IMR-90 (cell line): ENCODE results near the gene MUC20. TPM values are rescaled to one million over a fixed set of nuclear protein-coding genes. Genes with fewer than 3 reads are reported as not detected.
"Not testable (repeated sequence)": the region's sequence is repeated elsewhere in the genome, so short reads cannot be mapped to it uniquely, and the experiment has no call there.

ENCODE experiments used
- ATAC-seq: fragments of 200-7000 bp; cut with Tn5 transposase; 2 replicates; pipeline ENCODE4 v1.9.1; 2020; ENCODE audit warnings: low read depth, mild to moderate bottlenecking, moderate library complexity
- BruUV-seq: library from RNA; stranded (reverse); fragments of 400-500 nt; replicated peaks from 2 replicates; lab custom pipeline; 2021; lab: Mats Ljungman, UMichigan
- CTCF ChIA-PET: fragments of 300-600 bp; formaldehyde crosslinking; extraction: SDS; loops from one replicate; lab custom pipeline; 2021; ENCODE audit warnings: antibody characterized with exemption; lab: Yijun Ruan, JAX
- POLR2A ChIA-PET: fragments of 300-600 bp; sonication (Branson Sonifier 250); formaldehyde crosslinking; loops from one replicate; lab custom pipeline; 2022; ENCODE audit warnings: antibody characterized with exemption; ENCODE audit not compliant: unreplicated experiment; lab: Charles Lee
- DNase-seq: peaks from one replicate; pipeline ENCODE4 v3.0.0; 2013
- H2AFZ ChIP-seq: replicated peaks from 2 replicates; pipeline ENCODE3; 2013; ENCODE audit warnings: low read length, mild to moderate bottlenecking; ENCODE audit not compliant: poor library complexity
- H2AK5ac ChIP-seq: 2 replicates; pipeline ENCODE4 v1.6.1; 2013; ENCODE audit warnings: low read depth, low read length, inconsistent platforms
- H2AK9ac ChIP-seq: replicated peaks from 2 replicates; pipeline ENCODE3; 2013; ENCODE audit warnings: mild to moderate bottlenecking, low read depth, low read length, moderate library complexity; ENCODE audit not compliant: poor library complexity
- H2BK120ac ChIP-seq: 2 replicates; pipeline ENCODE4 v1.6.1; 2013; ENCODE audit warnings: low read depth, low read length, inconsistent platforms
- H2BK15ac ChIP-seq: 3 replicates; pipeline ENCODE4 v1.6.1; 2013; ENCODE audit warnings: low read depth, low read length, inconsistent platforms
- H2BK20ac ChIP-seq: 2 replicates; pipeline ENCODE4 v1.6.1; 2013; ENCODE audit warnings: low read depth, mild to moderate bottlenecking, inconsistent platforms, low read length, moderate library complexity
- H2BK5ac ChIP-seq: 2 replicates; pipeline ENCODE4 v1.6.1; 2013; ENCODE audit warnings: mild to moderate bottlenecking, low read depth, low read length, inconsistent platforms; ENCODE audit not compliant: poor library complexity, severe bottlenecking
- H3K14ac ChIP-seq: replicated peaks from 2 replicates; pipeline ENCODE4 v1.6.1; 2013; ENCODE audit warnings: low read depth, low read length, inconsistent platforms
- H3K18ac ChIP-seq: 2 replicates; pipeline ENCODE4 v1.6.1; 2013; ENCODE audit warnings: low read depth, low read length, control low read depth
- H3K23ac ChIP-seq: 2 replicates; pipeline ENCODE4 v1.6.1; 2013; ENCODE audit warnings: low read depth, low read length, inconsistent platforms
- H3K27ac ChIP-seq: 2 replicates; pipeline ENCODE4 v1.5.1; 2013; ENCODE audit warnings: mild to moderate bottlenecking, control low read depth, low read length; ENCODE audit not compliant: insufficient read depth
- H3K27me3 ChIP-seq: 2 replicates; pipeline ENCODE4 v1.6.1; 2013; ENCODE audit warnings: low read length; ENCODE audit not compliant: control insufficient read depth, insufficient read depth
- H3K36me3 ChIP-seq: 2 replicates; pipeline ENCODE4 v1.6.1; 2013; ENCODE audit warnings: low read length, mixed read lengths; ENCODE audit not compliant: control insufficient read depth, insufficient read depth
- H3K4ac ChIP-seq: 2 replicates; pipeline ENCODE4 v1.6.1; 2013; ENCODE audit warnings: low read depth, low read length, inconsistent platforms
- H3K4me1 ChIP-seq: 2 replicates; pipeline ENCODE4 v1.6.1; 2013; ENCODE audit warnings: low read length, mixed read lengths; ENCODE audit not compliant: control insufficient read depth, insufficient read depth
- H3K4me2 ChIP-seq: 2 replicates; pipeline ENCODE4 v1.6.1; 2013; ENCODE audit warnings: low read depth, mild to moderate bottlenecking, control low read depth, low read length, moderate library complexity
- H3K4me3 ChIP-seq: 2 replicates; pipeline ENCODE4 v1.5.1; 2013; ENCODE audit warnings: low read depth, mild to moderate bottlenecking, control low read depth, low read length, moderate library complexity; ENCODE audit not compliant: insufficient read depth
- H3K56ac ChIP-seq: 2 replicates; pipeline ENCODE4 v1.6.1; 2013; ENCODE audit warnings: low read length, inconsistent platforms; ENCODE audit not compliant: insufficient read depth; ENCODE audit errors: extremely low read depth
- H3K79me1 ChIP-seq, 2 experiments: 2 replicates each; pipeline ENCODE4 v1.6.1; 2013; ENCODE audit warnings: low read length in 2 of 2, inconsistent platforms in 1 of 2, low read depth in 1 of 2
- H3K9ac ChIP-seq: 2 replicates; pipeline ENCODE4 v1.6.1; 2013; ENCODE audit warnings: low read depth, low read length, control low read depth
- H3K9me1 ChIP-seq: 2 replicates; pipeline ENCODE4 v1.6.1; 2013; ENCODE audit warnings: low read length, inconsistent platforms; ENCODE audit not compliant: insufficient read depth
- H3K9me3 ChIP-seq: 2 replicates; pipeline ENCODE4 v1.6.1; 2013; ENCODE audit warnings: low read length; ENCODE audit not compliant: control insufficient read depth, insufficient read depth
- H4K20me1 ChIP-seq: 2 replicates; pipeline ENCODE4 v1.6.1; 2013; ENCODE audit warnings: low read length, inconsistent platforms; ENCODE audit not compliant: insufficient read depth
- H4K5ac ChIP-seq: 2 replicates; pipeline ENCODE4 v1.6.1; 2013; ENCODE audit warnings: mild to moderate bottlenecking, low read depth, low read length, control low read depth
- H4K8ac ChIP-seq, 2 experiments: 2 replicates each; pipeline ENCODE4 v1.6.1; 2013; ENCODE audit warnings: low read depth in 2 of 2, low read length in 2 of 2, control low read depth in 1 of 2, inconsistent platforms in 1 of 2
- H4K91ac ChIP-seq: 2 replicates; pipeline ENCODE4 v1.6.1; 2013; ENCODE audit warnings: low read depth, low read length, inconsistent platforms; ENCODE audit not compliant: insufficient read depth
- WGBS, 2 experiments: methylation state at CpG; one replicate each; pipeline versions ENCODE4 v1.1.5 to v1.1.7; 2013; ENCODE audit warnings: missing lambda C conversion rate in 2 of 2; ENCODE audit not compliant: insufficient read length in 1 of 2; ENCODE audit errors: extremely low coverage in 2 of 2; 5-methylcytosine and 5-hydroxymethylcytosine counted together
- dilution Hi-C: fragments of 300-500 bp; cut with HindIII; formaldehyde crosslinking; loops from one replicate; pipeline ENCODE4 v1.14.3; 2018; ENCODE audit warnings: low sequenced_read_pairs; ENCODE audit not compliant: unreplicated experiment
- in situ Hi-C: fragments of 300-500 bp; cut with MboI; formaldehyde crosslinking; loops from 3 replicates; pipeline ENCODE4 v1.14.3; 2019; ENCODE audit warnings: low sequenced_read_pairs, inconsistent platforms, mixed read lengths
- intact Hi-C: fragments of 100-400 bp; cut with micrococcal nuclease; formaldehyde crosslinking; loops from 2 replicates; pipeline ENCODE4 v1.10.0; 2022
- polyA plus RNA-seq, 3 experiments: library from polyadenylated mRNA; depleted of rRNA; stranded (reverse); fragments of >200 nt; gene quantifications; 2 replicates each; pipeline ENCODE4 v1.2.3, GENCODE V29; 2012; ENCODE audit warnings: low replicate concordance in 1 of 3
- total RNA-seq: library from RNA; depleted of rRNA; stranded (reverse); fragments of >200 nt; gene quantifications from 2 replicates; pipeline ENCODE4 v1.2.3, GENCODE V29; 2012

Gene MUC20
- total and polyA plus RNA-seq, 2 of the 4 experiments (the other 2 are of a cell fraction): 0.12 TPM; not detected in 1

GRCh38 chr3:195673711-195674110 is 47.1 kb upstream of the MUC20 start:
- H3K79me1 ChIP-seq, H4K20me1 ChIP-seq, ATAC-seq, POLR2A ChIA-PET, H3K56ac ChIP-seq, H3K9me1 ChIP-seq, H4K91ac ChIP-seq, DNase-seq, intact Hi-C loops, H2BK20ac ChIP-seq, dilution Hi-C loops, H4K5ac ChIP-seq, H2BK120ac ChIP-seq, in situ Hi-C loops, H2BK15ac ChIP-seq, H3K4me2 ChIP-seq, H2AK5ac ChIP-seq, H2AK9ac ChIP-seq, H3K18ac ChIP-seq, H3K23ac ChIP-seq, H2AFZ ChIP-seq, BruUV-seq, H3K9ac ChIP-seq, H3K14ac ChIP-seq, H3K4me3 ChIP-seq, H3K27ac ChIP-seq, CTCF ChIA-PET, H3K4me1 ChIP-seq, H4K8ac ChIP-seq, H2BK5ac ChIP-seq, H3K4ac ChIP-seq, H3K27me3 ChIP-seq, H3K9me3 ChIP-seq: not testable (repeated sequence)
- no CpG with 5 or more reads among the region's 9 CpGs for WGBS, 2 experiments
- peaks cover 27% of the 10 kb centered on the region for H3K36me3 ChIP-seq

- H3K4me3 ChIP-seq, H4K5ac ChIP-seq, dilution Hi-C loops, H3K56ac ChIP-seq, DNase-seq, CTCF ChIA-PET, H3K27ac ChIP-seq, H3K9me3 ChIP-seq, H4K91ac ChIP-seq, H3K4me2 ChIP-seq, ATAC-seq, H2AK5ac ChIP-seq, H2AFZ ChIP-seq, H3K9me1 ChIP-seq, H3K14ac ChIP-seq, POLR2A ChIA-PET, H4K8ac ChIP-seq, H2BK120ac ChIP-seq, H3K23ac ChIP-seq, H3K27me3 ChIP-seq, H3K4me1 ChIP-seq, H2BK15ac ChIP-seq, H2AK9ac ChIP-seq, H3K9ac ChIP-seq, BruUV-seq, intact Hi-C loops, H3K79me1 ChIP-seq, H3K4ac ChIP-seq, H2BK20ac ChIP-seq, H2BK5ac ChIP-seq, H4K20me1 ChIP-seq, H3K18ac ChIP-seq: not testable (repeated sequence)
- in situ Hi-C loops: loop anchor here (25.0 kb wide), 1 partner anchor 284 kb away; no protein-coding TSS in a partner anchor
- 90% methylated on average over 7 of the region's 15 CpGs; no CpG with 5 or more reads in 1 of the 2 experiments for WGBS, 2 experiments
- H3K36me3 ChIP-seq: peaks cover 29% of the 10 kb centered on the region
Measured at GRCh38 chr3:195678391-195679015, 42.3 kb upstream of the MUC20 start.
